CD14-positive monocyte (primary cell): ENCODE measurements around the gene PPP1R12B. TPM values are rescaled to one million over a fixed set of nuclear protein-coding genes. Genes with fewer than 3 reads are reported as not detected.
"Not testable (repeated sequence)": the region's sequence is repeated elsewhere in the genome, so short reads cannot be mapped to it uniquely, and the experiment has no call there.

Experiments
- DNase-seq, 3 donors: peaks; one replicate each; pipeline ENCODE4 v3.0.0-alpha.2; 2011 to 2022
- H2AFZ ChIP-seq: 2 replicates; pipeline ENCODE4 v1.6.0; 2012; ENCODE audit warnings: mild to moderate bottlenecking, low read depth, low read length, inconsistent platforms; ENCODE audit not compliant: insufficient read depth, poor library complexity, severe bottlenecking
- H3K27ac ChIP-seq, 2 donors: 1 replicate in 1 of 2; 2 replicates in 1 of 2; pipeline ENCODE4 v1.5.1; 2012 to 2013; ENCODE audit warnings: low read length in 2 of 2, control low read depth in 1 of 2, inconsistent platforms in 1 of 2, low read depth in 1 of 2, mild to moderate bottlenecking in 1 of 2
- H3K27me3 ChIP-seq, 2 donors: one replicate each; pipeline versions ENCODE4 v1.6.0 to v1.6.1; 2011 to 2013; ENCODE audit warnings: low read length in 2 of 2; ENCODE audit not compliant: control insufficient read depth in 2 of 2, insufficient read depth in 2 of 2
- H3K36me3 ChIP-seq, 2 donors: replicated peaks in 1 of 2; 1 replicate in 1 of 2; 2 replicates in 1 of 2; pipeline versions ENCODE4 v1.5.1 to v1.6.1; 2012 to 2013; ENCODE audit warnings: low read length in 2 of 2, control low read depth in 1 of 2, inconsistent platforms in 1 of 2, mild to moderate bottlenecking in 1 of 2; ENCODE audit not compliant: insufficient read depth in 2 of 2, control insufficient read depth in 1 of 2
- H3K4me1 ChIP-seq, 2 donors: 1 replicate in 1 of 2; 2 replicates in 1 of 2; pipeline versions ENCODE4 v1.5.1 to v1.6.1; 2012 to 2013; ENCODE audit warnings: low read length in 2 of 2, control low read depth in 1 of 2, inconsistent platforms in 1 of 2, mild to moderate bottlenecking in 1 of 2, moderate library complexity in 1 of 2; ENCODE audit not compliant: insufficient read depth in 2 of 2, control insufficient read depth in 1 of 2
- H3K4me2 ChIP-seq: replicated peaks from 2 replicates; pipeline ENCODE3; 2012; ENCODE audit warnings: low read length, moderate library complexity, mild to moderate bottlenecking; ENCODE audit not compliant: poor library complexity, severe bottlenecking; ENCODE audit errors: extremely low read depth
- H3K4me3 ChIP-seq, 3 experiments: fragments of 200-600 bp in 1 of 3; sonication (generic) in 1 of 3; replicated peaks in 1 of 3; 1 replicate in 2 of 3; 2 replicates in 1 of 3; pipeline ENCODE4 v1.5.1; 2011 to 2013; ENCODE audit warnings: low read length in 3 of 3, mild to moderate bottlenecking in 3 of 3, control low read depth in 2 of 3, low read depth in 2 of 3, inconsistent platforms in 1 of 3, moderate library complexity in 1 of 3
- H3K79me2 ChIP-seq: 2 replicates; pipeline ENCODE4 v1.6.0; 2012; ENCODE audit warnings: mild to moderate bottlenecking, control low read depth, inconsistent platforms, low read length, moderate library complexity; ENCODE audit not compliant: insufficient read depth
- H3K9ac ChIP-seq: 2 replicates; pipeline ENCODE4 v1.6.0; 2017; ENCODE audit warnings: low read length, mild to moderate bottlenecking; ENCODE audit not compliant: insufficient read depth, poor library complexity, severe bottlenecking
- H3K9me3 ChIP-seq, 2 donors: replicated peaks in 1 of 2; 1 replicate in 1 of 2; 2 replicates in 1 of 2; pipeline versions ENCODE4 v1.5.1 to v1.6.1; 2012 to 2013; ENCODE audit warnings: low read length in 2 of 2, control low read depth in 1 of 2; ENCODE audit not compliant: control insufficient read depth in 1 of 2, insufficient read depth in 1 of 2
- H4K20me1 ChIP-seq: 2 replicates; pipeline ENCODE4 v1.6.0; 2012; ENCODE audit warnings: mild to moderate bottlenecking, low read length, control low read depth, moderate library complexity; ENCODE audit not compliant: insufficient read depth
- H3K27ac Mint-ChIP-seq, 7 donors: one replicate each; pipeline ENCODE4 v1.8.0; 2020; ENCODE audit warnings: mild to moderate bottlenecking in 7 of 7, mixed read lengths in 7 of 7, moderate library complexity in 6 of 7, inconsistent platforms in 2 of 7
- H3K27me3 Mint-ChIP-seq, 3 donors: one replicate each; pipeline ENCODE4 v1.8.0; 2021 to 2022; ENCODE audit warnings: low read depth in 3 of 3, mild to moderate bottlenecking in 3 of 3, mixed read lengths in 3 of 3, moderate library complexity in 3 of 3, inconsistent platforms in 1 of 3
- H3K36me3 Mint-ChIP-seq, 2 donors: one replicate each; pipeline ENCODE4 v1.8.0; 2020; ENCODE audit warnings: mixed read lengths in 2 of 2, inconsistent platforms in 1 of 2, mild to moderate bottlenecking in 1 of 2
- H3K4me1 Mint-ChIP-seq: one replicate; pipeline ENCODE4 v1.8.0; 2020; ENCODE audit warnings: mild to moderate bottlenecking, mixed read lengths
- H3K4me3 Mint-ChIP-seq, 2 donors: one replicate each; pipeline ENCODE4 v1.8.0; 2020; ENCODE audit warnings: mild to moderate bottlenecking in 2 of 2, mixed read lengths in 2 of 2, moderate library complexity in 1 of 2
- H3K9me3 Mint-ChIP-seq, 7 donors: one replicate each; pipeline ENCODE4 v1.8.0; 2020 to 2022; ENCODE audit warnings: mixed read lengths in 7 of 7, mild to moderate bottlenecking in 6 of 7, moderate library complexity in 6 of 7, inconsistent platforms in 2 of 7
- WGBS: methylation state at CpG from one replicate; pipeline ENCODE4 v1.1.5; 2013; ENCODE audit warnings: missing lambda C conversion rate; ENCODE audit not compliant: insufficient coverage; 5-methylcytosine and 5-hydroxymethylcytosine counted together
- intact Hi-C, 2 donors: fragments of 100-400 bp; cut with micrococcal nuclease; formaldehyde crosslinking; loops; one replicate each; pipeline versions ENCODE4 v1.15.0 to v1.15.1; 2023
- polyA plus RNA-seq, 3 donors: library from polyadenylated mRNA; depleted of rRNA in 1 of 3; unstranded in 2 of 3; stranded (reverse) in 1 of 3; fragments of 300-500 nt in 2 of 3; fragments of >200 nt in 1 of 3; fragmentation: Illumina TruSeq in 2 of 3; gene quantifications; 1 replicate in 2 of 3; 2 replicates in 1 of 3; pipeline ENCODE4 v1.2.3, GENCODE V29; 2012 to 2021
- TF ChIP-seq, protein P1 (sequence below): fragments of 200-600 bp; IDR thresholded peaks from one replicate; pipeline ENCODE4 v1.8.0; 2022; ENCODE audit warnings: antibody characterized with exemption, mild to moderate bottlenecking

PPP1R12B gene
- polyA plus RNA-seq, 3 donors = 1.3 to 12.2 (median 1.7) TPM

GRCh38 chr1:202637321-202638018 is 289.0 kb downstream of the PPP1R12B start:
- H3K4me2 ChIP-seq, DNase-seq, H3K27ac Mint-ChIP-seq, H3K4me3 ChIP-seq, H3K27ac ChIP-seq, H3K36me3 Mint-ChIP-seq, H2AFZ ChIP-seq, intact Hi-C loops, H3K4me1 Mint-ChIP-seq, H3K36me3 ChIP-seq, H3K4me1 ChIP-seq, H3K79me2 ChIP-seq, H3K9ac ChIP-seq: not testable (repeated sequence)
- H3K9me3 Mint-ChIP-seq = peaks cover 0 to 17% (median 6%) of the 10 kb centered on the region in 7 donors
- H3K27me3 Mint-ChIP-seq = peaks cover 97 to 100% (median 97%) of the 10 kb centered on the region in 3 donors
- H3K9me3 ChIP-seq = peaks cover 0 to 44% of the 10 kb centered on the region in 2 donors
- peak overlapping the region in 1 of 2 donors; percentile 61 for H3K4me3 Mint-ChIP-seq
- H4K20me1 ChIP-seq = peaks cover 44% of the 10 kb centered on the region
- peaks cover 96 to 99% of the 10 kb centered on the region in 2 donors for H3K27me3 ChIP-seq
- WGBS = 83% methylated on average over 12 of the region's 16 CpGs

DNA sequence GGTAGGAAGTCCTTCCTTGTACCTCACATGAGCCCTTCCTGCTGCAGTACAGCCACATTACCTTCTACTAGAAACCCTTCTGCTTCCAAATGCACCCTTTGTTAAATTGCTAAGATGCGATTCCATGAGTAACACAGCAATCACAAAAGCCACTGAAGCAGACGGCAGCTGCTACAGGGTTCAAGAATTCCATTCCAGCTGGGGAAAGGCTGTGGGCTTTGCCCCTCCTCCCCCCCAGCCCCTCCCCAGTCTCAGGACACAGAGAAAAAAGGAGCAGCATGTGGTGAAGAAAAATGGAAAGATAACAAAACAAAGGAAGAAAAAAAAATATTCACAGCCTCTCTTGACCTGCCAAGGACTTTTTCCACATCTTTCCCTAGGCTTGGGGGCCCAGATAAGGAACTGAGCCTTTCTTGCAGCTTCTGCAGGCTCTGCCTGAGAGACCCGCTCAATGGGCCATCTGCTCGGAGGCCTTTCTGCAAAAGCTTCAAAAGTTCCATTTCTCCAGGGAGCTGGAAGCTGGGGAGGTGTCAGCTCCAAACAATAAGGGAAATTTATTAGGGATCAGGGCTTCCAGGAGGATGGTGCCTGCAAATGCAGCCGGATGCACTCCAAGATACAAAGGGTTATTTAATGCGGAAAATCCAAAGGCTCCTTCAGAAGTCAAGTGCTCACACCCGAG is 289.7 kb downstream of the PPP1R12B start:
- Histone ChIP-seq H3K4me2 (no peak overlapping the region), H3K9me3 (peaks cover 0 to 47% of the 10 kb centered on the region in 2 donors), H3K79me2 (no peaks in the 10 kb centered on the region), H3K4me1 (no peaks in the 10 kb centered on the region), H3K9ac (no peak overlapping the region), H3K27me3 (peaks cover 94 to 99% of the 10 kb centered on the region in 2 donors), H3K36me3 (no peaks in the 10 kb centered on the region), H3K27ac (no peak overlapping the region), H4K20me1 (peaks cover 44% of the 10 kb centered on the region), H2AFZ (no peak overlapping the region), H3K4me3 (no peak overlapping the region)
- H3K36me3 Mint-ChIP-seq = peaks cover 0 to 2% of the 10 kb centered on the region in 2 donors
- H3K9me3 Mint-ChIP-seq = peaks cover 0 to 20% (median 3%) of the 10 kb centered on the region in 7 donors
- H3K27me3 Mint-ChIP-seq = peaks cover 96 to 100% (median 97%) of the 10 kb centered on the region in 3 donors
- intact Hi-C loops = no loop called here
- no peak for DNase-seq
- peaks cover 7% of the 10 kb centered on the region for H3K4me1 Mint-ChIP-seq
- 89% methylated on average over 3 of the region's 7 CpGs for WGBS
- H3K27ac Mint-ChIP-seq = no peak overlapping the region
- peak overlapping the region in 1 of 2 donors; percentile 61 for H3K4me3 Mint-ChIP-seq
- TF ChIP-seq, protein P1, sequence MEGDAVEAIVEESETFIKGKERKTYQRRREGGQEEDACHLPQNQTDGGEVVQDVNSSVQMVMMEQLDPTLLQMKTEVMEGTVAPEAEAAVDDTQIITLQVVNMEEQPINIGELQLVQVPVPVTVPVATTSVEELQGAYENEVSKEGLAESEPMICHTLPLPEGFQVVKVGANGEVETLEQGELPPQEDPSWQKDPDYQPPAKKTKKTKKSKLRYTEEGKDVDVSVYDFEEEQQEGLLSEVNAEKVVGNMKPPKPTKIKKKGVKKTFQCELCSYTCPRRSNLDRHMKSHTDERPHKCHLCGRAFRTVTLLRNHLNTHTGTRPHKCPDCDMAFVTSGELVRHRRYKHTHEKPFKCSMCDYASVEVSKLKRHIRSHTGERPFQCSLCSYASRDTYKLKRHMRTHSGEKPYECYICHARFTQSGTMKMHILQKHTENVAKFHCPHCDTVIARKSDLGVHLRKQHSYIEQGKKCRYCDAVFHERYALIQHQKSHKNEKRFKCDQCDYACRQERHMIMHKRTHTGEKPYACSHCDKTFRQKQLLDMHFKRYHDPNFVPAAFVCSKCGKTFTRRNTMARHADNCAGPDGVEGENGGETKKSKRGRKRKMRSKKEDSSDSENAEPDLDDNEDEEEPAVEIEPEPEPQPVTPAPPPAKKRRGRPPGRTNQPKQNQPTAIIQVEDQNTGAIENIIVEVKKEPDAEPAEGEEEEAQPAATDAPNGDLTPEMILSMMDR = no peak

DNA sequence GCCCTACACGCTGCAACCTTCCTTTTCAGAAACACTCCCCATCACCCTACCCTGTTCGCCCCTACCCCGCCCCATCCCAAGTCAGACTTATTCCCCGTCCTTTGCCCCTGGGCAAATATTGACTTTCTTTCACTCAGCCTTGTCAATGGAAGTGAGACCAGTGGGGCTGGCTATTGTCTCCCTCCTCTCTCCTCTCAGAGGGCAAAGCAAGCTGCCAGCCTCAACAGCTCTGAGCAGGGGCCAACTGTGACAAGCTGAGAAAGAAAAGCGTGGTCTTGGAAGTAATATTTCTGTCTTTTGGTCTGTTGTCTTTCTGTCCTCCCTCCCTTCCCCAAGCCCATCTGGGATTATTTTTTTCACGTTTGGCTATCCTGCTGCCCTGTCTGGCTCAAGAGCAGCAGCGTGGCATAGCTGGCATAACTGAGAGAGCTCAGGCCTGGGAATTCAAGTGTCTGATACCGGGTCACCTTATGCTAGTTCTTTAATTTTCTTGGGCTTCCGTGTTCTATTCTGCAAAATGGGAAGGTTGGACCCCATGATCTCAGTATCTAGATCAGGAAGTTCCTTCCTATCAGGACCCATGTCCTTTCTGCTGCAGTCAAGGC is 290.3 kb downstream of the PPP1R12B start:
- H3K4me3 ChIP-seq, H3K36me3 Mint-ChIP-seq, DNase-seq, H3K36me3 ChIP-seq, H3K4me2 ChIP-seq, H2AFZ ChIP-seq, intact Hi-C loops, H3K4me1 ChIP-seq, H3K27ac ChIP-seq, H3K9ac ChIP-seq, H3K79me2 ChIP-seq, H3K27ac Mint-ChIP-seq: not testable (repeated sequence)
- Histone ChIP-seq H4K20me1 (peaks cover 45% of the 10 kb centered on the region), H3K9me3 (peaks cover 0 to 47% of the 10 kb centered on the region in 2 donors), H3K27me3 (peaks cover 92 to 98% of the 10 kb centered on the region in 2 donors)
- peaks cover 0 to 21% (median 3%) of the 10 kb centered on the region in 7 donors for H3K9me3 Mint-ChIP-seq
- peaks cover 12% of the 10 kb centered on the region for H3K4me1 Mint-ChIP-seq
- 97% methylated on average over 6 of the region's 9 CpGs for WGBS
- peak overlapping the region in 1 of 2 donors; percentile 61 for H3K4me3 Mint-ChIP-seq
- peaks cover 95 to 100% (median 96%) of the 10 kb centered on the region in 3 donors for H3K27me3 Mint-ChIP-seq
